GM19023 (cell line): ENCODE results near the gene NEMP1.
"Not testable (repeated sequence)": the region's sequence is repeated elsewhere in the genome, so short reads cannot be mapped to it uniquely, and the experiment has no call there.

Source experiments
- ATAC-seq: cut with Tn5 transposase; IDR thresholded peaks from one replicate; pipeline ENCODE4 v1.9.1; 2021; ENCODE audit warnings: mild to moderate bottlenecking, moderate library complexity; ENCODE audit not compliant: unreplicated experiment

The NEMP1 gene

DNA sequence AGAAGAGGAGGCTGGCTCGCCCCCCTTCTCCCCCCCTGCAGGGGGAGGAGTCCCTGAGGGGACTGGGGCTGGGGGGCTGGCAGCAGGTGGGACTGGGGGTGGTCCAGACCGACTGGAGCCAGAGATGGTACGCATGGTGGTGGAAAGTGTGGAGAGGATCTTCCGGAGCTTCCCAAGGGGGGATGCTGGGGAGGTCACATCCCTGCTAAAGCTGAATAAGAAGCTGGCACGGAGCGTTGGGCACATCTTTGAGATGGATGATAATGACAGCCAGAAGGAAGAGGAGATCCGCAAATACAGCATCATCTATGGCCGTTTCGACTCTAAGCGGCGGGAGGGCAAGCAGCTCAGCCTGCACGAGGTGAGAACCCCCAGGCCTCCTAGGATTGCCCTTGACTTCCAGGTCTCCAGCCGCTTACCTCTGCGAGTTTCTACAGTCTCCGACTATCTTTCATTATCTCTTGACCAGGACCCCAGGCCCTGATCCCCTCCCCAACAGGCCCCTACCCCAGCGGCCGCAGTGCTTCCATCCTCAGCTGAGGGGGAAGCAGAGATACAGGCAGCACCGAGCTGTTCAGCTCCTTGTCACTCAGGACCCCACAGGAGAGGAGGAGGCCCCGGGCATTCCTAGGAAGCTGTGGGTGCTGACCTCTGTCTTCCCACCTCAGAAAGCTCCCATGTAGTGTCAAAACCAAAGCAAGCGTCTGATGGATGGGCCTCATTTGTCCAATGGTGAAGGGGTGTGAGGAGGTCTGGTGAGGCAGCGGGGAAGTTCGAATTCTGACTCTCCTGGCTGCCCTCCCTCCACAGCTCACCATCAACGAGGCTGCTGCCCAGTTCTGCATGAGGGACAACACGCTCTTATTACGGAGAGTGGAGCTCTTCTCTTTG, 13.3 kb upstream of the NEMP1 start:
- ATAC-seq: no peak

DNA sequence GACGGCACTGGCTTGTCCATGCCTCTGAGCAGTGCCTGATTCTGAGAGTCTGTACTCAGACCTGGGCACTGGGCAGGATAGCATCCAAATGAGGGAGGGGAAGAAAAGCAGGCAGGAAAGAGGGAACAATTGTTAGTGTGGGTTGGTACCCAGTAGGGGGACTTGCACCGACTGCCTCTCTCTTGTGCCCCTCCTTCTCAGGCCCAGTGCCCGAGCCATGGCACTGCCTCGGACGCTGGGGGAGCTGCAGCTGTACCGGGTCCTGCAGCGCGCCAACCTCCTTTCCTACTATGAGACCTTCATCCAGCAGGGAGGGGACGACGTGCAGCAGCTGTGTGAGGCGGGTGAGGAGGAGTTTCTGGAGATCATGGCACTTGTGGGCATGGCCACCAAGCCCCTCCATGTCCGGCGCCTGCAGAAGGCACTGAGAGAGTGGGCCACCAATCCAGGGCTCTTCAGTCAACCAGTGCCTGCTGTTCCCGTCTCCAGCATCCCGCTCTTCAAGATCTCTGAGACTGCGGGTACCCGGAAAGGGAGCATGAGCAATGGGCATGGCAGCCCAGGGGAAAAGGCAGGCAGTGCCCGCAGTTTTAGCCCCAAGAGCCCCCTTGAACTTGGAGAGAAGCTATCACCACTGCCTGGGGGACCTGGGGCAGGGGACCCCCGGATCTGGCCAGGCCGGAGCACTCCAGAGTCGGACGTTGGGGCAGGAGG, 12.5 kb upstream of the NEMP1 start:
- ATAC-seq: no peak

DNA sequence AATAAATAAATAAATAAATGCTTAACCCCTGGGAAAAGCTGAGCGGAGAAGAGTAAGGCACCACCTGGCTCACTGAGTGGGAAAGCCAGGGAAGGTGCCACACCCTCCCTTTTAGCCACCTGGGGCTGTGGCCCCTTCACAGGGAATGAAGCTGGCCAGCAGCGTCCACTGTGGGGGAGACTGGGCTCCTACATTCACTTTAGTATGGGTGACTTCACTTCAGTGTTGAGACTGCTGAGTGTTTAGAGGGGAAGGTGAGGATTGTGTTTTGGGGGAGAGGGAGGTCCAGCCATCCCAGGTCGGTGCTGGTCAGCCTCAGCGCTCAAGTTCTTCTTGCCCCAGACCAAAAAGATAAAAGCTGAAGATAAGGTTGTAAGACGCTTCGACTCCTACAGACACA, 11.9 kb upstream of the NEMP1 start:
- no peak for ATAC-seq

DNA sequence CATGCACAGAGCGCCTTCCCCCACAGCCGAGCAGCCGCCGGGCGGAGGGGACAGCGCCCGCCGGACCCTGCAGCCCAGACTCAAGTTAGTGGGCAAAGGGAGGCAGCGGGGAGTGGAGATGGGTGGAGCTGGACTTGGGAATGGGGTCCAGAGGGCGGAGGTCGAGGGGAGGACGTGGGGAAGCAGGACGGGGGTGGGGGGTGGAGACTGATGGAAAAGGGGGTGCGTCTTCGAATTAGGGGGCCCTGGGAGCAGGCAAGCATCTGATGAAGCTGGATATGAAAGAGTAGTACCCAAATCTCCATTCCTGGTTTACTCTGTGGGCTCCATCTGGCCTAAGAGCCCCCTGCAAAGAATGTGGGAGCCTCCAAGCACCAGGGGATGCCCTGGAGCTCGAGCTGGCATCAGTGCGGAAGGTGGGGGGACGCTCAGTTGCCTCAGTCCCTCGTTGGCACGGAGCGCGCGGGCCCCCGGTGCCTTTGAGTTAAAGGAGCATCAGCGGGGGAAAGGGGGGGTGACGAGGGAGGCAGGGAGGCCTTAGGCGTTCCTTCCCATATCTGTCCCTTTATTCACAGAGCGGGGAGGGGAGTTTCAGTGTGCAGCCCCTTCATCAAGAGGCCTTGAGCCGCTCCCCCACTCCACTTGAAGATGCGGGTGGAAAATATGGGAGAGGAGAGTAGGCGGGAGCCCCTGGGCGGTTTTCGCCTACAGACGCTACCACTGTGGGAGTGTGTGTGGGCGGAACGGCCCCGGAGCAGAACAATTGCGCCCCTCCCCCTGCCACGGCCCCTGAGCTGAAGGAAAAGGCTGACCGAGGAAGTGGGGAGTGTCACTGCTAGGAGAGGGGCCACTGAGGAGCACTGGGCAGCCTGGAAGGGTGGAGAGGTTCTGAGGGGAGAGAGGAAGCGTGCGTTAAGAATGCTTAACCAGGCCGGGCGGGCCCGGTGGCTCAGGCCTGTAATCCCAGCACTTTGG, 11.0 kb upstream of the NEMP1 start:
- no peak for ATAC-seq

DNA sequence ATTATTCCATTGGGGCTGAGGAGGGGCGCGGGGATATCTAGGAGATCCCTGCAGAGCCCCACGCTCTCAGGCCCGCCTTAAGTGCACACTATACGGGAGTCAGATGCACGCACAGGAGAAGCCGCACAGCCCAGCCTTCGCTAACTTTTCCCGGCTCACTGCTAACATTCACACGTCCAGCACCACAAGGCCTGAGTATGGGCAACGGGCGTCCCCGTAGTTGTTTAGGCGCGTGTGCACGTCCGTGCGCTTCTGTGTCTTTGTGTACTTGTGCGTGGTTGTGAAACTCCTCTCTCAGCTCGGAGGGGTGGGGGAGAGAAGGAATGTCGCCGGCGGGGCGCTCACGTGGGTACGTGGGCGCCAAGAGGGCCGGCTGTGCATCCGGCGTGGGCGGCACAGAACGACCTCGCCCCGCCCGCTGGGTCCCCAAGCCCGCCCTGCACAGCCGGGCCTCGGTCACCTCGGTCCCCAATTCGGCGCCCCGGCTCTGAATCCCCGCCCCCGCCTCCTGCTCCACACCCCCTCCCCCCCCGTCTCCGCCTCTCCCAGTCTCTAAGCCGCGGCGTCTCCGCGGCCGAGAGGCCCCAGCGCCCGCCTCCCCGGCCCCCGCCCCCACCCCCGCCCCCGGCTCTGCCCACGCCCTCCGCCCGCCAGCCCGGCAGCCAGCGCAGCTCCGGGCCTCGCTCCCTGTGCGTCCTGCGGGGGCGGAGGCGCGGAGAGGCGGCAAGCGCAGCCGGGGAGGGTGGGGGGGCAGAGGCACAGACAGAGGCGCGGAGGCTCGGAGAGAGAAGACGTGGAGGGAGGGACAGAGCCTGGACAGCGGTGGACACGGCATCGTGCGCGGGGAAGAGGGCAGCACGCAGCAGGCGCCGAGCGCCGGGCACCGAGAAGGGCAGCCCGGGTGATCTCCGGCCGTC, 10.0 kb upstream of the NEMP1 start, which contains the start of gene NAB2:
TSS of gene NAB2 (plus strand) at position 761 of the 917 bp plus-strand sequence. CDS start 158 bp downstream, outside the sequence.
- ATAC-seq: peak; percentile 59

DNA sequence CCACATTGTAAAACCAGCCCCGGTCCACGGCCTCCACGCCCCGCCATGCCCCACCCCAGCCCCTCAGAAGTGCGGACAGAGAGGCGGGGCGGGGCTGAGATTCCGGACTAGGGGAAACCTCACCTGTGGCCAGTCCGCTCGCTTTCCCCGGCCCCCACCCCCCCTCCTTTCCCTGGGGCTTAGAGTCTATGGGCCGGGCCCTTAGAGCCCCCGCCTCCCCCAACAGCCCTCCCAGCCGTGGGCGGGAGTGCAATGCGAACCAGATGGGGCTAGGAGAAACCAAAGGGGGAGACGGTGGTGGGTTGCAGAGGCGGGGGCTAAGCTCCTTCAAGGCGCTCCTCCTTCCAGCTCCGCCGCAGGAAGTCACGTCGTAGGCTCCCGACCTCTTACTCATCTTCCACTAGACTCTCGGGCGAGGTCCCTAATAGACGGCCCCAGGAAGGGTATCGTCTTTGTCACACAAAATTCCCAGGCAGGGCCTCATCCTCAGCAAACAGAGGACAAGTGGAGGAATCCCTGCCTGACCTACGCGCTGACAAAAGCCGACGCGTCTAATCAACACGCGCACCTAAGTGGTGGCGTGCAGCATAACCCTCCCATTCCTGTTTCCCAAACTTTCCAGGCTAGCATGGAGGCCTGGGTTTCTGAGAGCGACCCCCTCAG, 9.2 kb upstream of the NEMP1 start:
- peak; percentile 38 for ATAC-seq

DNA sequence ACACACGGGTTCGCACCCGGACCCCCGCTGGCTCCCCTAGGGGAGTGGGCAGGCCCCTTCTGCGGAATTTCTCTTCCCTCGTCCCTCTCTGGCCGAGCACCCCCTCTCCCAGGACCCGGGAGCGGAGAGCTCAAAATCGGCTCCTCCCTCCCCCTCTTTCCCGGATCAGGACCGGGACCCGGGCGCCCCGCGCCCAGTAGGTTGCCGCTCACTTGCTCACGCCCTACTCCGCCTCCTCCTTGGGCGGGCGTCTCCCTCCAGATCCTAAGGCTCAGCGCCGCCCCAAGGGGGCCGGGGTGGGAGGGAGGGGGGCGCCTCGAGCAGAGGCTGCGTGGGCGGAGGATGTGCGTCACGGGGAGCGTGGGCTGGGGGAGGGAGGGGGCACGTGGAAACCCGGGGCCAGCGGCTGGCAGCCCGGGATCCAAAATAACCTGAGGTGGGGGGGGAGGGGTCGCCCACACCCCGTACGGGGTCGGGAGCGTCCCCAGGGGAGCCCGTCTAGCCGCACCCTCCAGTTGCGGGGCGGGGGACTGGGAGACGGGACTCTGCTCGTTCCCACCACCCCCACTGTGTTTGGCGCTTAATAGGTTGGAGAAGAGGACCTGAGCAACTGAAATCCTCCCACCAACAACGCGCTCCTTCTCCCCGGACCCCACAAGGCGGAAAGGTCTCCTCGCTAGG, 8.6 kb upstream of the NEMP1 start:
- ATAC-seq: peak; percentile 30

DNA sequence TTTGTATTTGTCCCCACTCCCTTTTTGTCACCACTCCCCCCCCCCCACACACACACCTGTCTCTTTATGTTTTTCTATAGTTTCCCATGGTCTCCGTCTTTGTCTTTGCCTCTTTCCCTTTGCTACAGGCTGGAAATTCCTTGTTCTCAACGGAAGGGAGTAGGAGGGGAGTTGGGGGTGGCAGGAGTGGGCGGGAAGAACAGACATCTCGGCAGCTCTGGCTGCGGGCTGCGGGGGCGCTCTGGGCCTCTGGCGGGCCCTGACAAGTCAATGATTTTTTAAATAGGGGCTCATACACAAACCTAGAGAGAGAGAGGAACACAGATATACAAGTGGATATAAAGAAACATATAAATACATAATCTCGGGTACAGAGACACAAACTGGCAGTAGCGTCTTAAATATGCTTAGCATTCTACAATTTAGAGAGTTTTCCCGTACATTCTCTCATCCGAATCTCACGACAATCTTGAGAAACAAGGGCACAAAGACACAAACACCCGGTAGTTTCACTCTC, 8.0 kb upstream of the NEMP1 start:
- ATAC-seq: no peak

DNA sequence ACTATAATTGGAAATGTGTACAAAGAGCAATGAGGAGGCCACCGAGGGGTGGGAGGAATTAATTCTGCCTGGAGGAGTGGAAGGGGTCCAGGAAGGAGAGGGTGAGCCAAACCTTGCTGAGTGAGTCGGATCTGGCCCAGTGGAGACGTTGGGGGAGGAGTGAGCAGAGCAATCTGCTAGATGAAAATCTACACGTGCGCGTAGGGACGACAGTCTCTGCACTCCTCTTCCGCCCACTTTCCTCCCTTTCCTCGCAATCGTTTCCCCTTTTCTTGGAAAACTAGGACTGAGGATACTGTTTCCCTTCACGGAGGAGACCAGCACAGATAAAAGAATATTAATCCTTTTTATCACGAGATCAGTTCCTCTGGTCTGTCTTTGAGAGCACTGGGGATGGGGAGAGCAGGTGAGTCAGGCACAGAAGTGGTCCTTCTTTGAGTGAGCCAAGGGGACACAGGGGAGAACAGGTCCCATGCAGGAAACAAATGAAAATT, 7.5 kb upstream of the NEMP1 start:
- ATAC-seq: no peak

DNA sequence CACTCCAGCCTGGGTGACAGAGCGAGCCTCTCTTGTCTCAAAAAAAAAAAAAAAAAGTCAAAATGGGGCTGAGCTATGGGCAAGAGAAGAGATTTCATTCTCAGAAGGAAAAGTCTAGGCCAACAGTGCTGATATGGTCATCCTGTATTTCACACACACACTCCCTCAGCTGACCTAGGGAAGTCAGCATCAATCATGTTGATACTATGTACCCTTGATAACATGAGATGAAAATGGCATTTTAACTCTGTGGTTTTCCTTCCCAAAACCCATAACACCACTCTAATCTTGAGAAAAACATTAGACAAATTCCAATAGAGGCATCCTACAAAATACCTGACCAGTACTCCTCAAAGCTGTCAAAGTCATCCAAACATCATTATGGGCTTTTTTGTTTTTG, 2.3 kb upstream of the NEMP1 start:
- no peak for ATAC-seq

DNA sequence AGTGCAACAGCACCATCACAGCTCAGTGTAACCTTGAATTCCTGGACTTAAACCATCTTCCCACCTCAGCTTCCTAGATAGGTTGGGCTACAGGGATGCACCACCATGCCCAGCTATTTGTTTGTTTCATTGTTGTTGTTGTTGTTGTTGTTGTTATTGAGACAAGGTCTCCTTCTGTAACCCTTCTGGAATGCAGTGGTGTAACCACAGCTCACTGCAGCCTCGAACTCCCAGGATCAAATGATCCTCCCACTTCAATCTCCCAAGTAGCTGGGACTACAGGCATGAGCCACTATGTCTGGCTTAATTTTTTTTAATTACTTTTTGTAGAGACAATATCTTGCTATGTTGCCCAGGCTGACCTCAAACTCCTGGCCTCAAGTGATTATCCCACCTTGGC, 1.2 kb upstream of the NEMP1 start:
- ATAC-seq: no peak

DNA sequence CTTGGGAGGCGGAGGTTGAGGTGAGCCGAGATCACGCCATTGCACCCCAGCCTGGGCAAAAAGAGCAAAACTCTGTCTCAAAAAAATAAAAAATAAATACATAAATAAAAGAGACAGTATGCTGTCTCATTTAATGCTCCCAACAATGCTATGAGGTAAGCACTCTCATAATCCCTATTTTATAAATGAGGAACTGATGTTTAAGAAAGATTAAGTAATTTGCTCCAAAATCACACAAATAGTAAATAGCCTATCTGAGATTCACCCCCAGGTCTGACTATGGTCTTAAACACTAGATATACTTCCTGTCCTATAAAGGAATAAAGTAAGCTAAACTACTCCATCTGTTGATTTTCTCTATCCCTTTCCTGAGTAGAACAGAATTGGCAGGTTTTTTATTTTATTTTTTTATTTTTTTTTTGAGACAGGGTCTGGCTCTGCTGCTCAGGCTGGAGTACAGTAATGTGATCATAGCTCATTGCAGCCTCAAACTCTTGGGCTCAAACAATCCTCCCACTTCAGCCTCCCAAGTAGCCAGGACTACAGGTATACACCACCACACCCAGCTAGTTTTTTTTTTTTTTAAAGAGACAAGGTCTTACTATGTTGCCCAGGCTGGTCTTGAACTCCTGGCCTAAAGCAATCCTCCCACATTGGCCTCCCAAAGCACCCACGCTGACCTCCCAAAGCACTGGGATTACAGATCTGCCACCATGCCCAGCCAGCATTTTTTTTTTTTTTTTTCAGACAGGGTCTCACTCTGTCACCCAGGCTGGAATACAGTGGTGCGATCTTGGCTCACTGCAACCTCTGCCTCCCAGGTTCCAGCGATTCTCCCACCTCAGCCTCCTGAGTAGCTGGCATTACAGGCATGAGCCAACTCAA, 4.8 kb downstream of the NEMP1 start:
- ATAC-seq: not testable (repeated sequence)

DNA sequence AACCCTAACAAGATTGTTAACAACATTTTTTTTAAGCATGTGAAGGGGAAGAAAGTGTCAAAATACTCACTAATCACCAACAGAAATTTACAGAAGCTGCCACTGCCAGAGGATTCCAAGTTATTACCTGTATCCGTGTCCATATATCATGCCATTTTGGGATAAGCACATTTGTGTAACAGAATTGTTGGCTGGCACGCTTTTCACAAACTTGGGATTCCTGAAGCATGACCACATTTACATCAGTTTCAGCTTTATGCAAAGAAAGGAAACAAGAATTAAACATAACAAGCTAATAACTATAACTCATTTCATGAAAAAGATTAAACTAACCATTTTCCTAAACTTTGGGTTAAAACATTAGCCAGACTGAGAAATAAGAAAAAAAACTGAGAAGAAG, 5.9 kb downstream of the NEMP1 start:
- ATAC-seq: no peak

DNA sequence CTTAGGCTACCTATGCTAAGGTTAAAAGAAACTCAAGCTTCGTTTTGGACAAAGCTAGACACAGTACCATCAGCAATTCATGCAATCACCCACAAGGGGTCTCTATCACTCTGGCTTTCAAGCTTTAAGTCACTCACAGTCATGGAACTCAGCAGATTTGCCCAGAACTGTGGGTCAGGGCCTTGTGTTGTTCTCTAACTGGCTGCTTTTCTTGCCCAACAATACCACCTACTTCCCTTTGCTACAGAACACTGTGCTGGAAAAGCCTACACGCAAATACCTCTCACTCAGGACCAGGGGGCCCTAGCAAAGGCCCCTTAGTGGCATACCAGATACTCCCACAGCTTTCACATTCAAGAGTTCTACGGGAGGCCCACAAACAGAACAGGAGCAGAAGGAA, 9.1 kb downstream of the NEMP1 start:
- ATAC-seq: peak; percentile 76

DNA sequence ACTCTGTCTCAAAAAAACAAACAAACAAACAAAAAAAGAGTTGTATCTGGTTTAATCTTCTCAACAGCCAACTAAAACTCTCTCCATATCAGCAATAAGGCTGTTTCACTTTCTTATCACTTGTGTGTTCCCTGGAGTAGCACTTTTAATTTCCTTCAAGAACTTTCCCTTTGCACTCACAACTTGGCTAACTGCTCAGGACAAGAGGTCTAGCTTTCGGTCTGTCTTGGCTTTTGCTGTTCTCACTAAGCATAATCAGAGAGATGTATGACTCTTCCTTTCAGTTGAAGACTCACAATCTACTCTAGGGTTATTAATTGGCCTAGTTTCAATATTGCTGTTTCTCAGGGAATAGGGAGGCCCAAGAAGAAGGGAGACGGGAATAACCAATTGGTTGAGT, 12.3 kb downstream of the NEMP1 start:
- no peak for ATAC-seq

DNA sequence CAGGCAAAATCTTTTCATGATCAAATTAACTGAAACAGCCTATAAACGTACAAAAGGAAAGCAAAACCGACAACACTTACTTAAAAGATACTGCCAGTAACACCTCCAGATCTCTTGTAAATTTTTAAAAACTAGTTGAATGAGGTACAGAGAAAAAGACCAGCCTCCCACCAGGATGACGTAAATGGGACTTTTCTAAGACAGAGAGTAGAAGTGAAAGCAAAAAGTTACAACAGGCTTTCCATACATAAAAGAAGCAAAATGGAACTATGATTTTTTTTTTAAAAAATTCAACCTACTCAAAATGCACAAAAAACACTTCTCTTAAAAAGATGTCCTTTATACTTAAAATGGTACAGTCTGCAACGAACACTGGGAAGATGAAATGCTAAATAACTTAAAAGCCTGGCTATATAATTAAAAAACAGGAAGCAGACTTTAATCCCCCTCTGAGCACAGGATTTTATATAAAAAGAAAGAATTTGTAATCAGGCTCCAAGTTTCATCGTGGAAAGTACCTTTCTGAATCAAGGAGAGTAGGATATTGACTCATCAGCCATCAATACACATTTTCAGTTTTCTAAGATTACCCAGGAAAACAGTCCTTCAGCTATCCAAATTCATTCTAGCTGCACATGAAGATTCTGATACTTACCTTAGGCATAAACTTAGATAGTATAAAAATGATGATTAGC, 14.5 kb downstream of the NEMP1 start:
- ATAC-seq: no peak

DNA sequence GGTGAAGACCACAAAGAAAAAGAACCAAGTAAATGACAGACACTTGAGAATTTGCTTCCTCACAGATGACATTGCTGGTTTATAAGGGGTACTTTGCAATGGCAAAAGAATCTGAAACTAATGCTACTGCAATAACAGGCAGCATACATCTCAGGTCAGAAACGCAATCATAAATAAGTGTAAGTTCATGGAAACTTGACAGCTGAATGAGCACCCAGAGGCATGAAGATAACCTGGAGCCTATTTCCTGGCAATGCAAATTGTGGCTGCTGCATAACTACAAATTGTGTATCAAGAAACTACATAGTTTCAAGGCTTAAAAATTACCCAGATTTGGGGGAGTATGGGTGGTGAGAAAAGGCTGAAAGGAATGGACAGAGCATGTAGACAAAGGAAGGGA, 20.1 kb downstream of the NEMP1 start:
- ATAC-seq: no peak
